GM12878 (cell line): ENCODE measurements around the gene CYB5B. TPM values are rescaled to one million over a fixed set of nuclear protein-coding genes. Genes with fewer than 3 reads are reported as not detected.

Experiments
- ATAC-seq: fragments of 200-7000 bp; cut with Tn5 transposase; 3 replicates; pipeline ENCODE4 v1.9.1; 2020; ENCODE audit warnings: mild to moderate bottlenecking, moderate library complexity
- BruUV-seq: library from RNA; stranded (reverse); fragments of 400-500 nt; replicated peaks from 2 replicates; lab custom pipeline; 2021; lab: Mats Ljungman, UMichigan
- CTCF ChIA-PET: fragments of 300-600 bp; sonication (Branson Sonifier 250); formaldehyde crosslinking; extraction: SDS; loops from one replicate; lab custom pipeline; 2021; ENCODE audit warnings: inconsistent platforms; lab: Yijun Ruan, JAX
- POLR2A ChIA-PET: fragments of 350-600 bp; formaldehyde crosslinking; extraction: SDS; loops from one replicate; lab custom pipeline; 2021; ENCODE audit warnings: inconsistent platforms; lab: Charles Lee
- RAD21 ChIA-PET: fragments of 300-600 bp; sonication (Branson Sonifier 250); formaldehyde crosslinking; loops from one replicate; lab custom pipeline; 2023; ENCODE audit warnings: antibody characterized with exemption; ENCODE audit not compliant: unreplicated experiment; lab: Charles Lee
- SMC1A ChIA-PET: fragments of 300-600 bp; sonication (Branson Sonifier 250); formaldehyde crosslinking; loops from one replicate; lab custom pipeline; 2023; ENCODE audit not compliant: unreplicated experiment, uncharacterized antibody; lab: Charles Lee
- DNase-seq: peaks from one replicate; pipeline ENCODE4 v3.0.0-alpha.2; 2011; ENCODE audit warnings: low read depth, low spot score
- FAIRE-seq: peaks from 3 replicates; lab custom pipeline; 2011; peaks lifted over from hg19 to GRCh38; lab: Jason Lieb, UNC
- H2AFZ ChIP-seq: 2 replicates; pipeline ENCODE4 v1.6.0; 2011; ENCODE audit warnings: low read depth, low read length, control low read depth; ENCODE audit not compliant: control insufficient read depth
- H3K27ac ChIP-seq: 2 replicates; pipeline ENCODE4 v1.5.1; 2011; ENCODE audit warnings: control low read depth; ENCODE audit not compliant: control insufficient read depth, insufficient read depth
- H3K27me3 ChIP-seq, 2 experiments: replicated peaks in 1 of 2; 2 replicates each; pipeline versions ENCODE4 v1.6.0 to v1.6.1; 2011; ENCODE audit warnings: low read length in 1 of 2; ENCODE audit not compliant: control insufficient read depth in 2 of 2, insufficient read depth in 2 of 2
- H3K36me3 ChIP-seq, 2 experiments: 2 replicates each; pipeline ENCODE4 v1.5.1; 2011; ENCODE audit warnings: low read length in 1 of 2; ENCODE audit not compliant: control insufficient read depth in 2 of 2, insufficient read depth in 2 of 2
- H3K4me1 ChIP-seq: 2 replicates; pipeline ENCODE4 v1.6.1; 2011; ENCODE audit warnings: mild to moderate bottlenecking, low read length, moderate library complexity, mixed read lengths; ENCODE audit not compliant: control insufficient read depth, insufficient read depth
- H3K4me2 ChIP-seq: 2 replicates; pipeline ENCODE4 v1.6.0; 2011; ENCODE audit warnings: control low read depth; ENCODE audit not compliant: control insufficient read depth, insufficient read depth
- H3K4me3 ChIP-seq: fragments of 200-600 bp; sonication (generic); 2 replicates; pipeline ENCODE4 v1.5.1; 2016
- H3K79me2 ChIP-seq: 2 replicates; pipeline ENCODE4 v1.6.0; 2011; ENCODE audit warnings: low read length; ENCODE audit not compliant: control insufficient read depth, insufficient read depth
- H3K9ac ChIP-seq: 2 replicates; pipeline ENCODE4 v1.8.0; 2011; ENCODE audit warnings: low read length, control low read depth, mixed read lengths; ENCODE audit not compliant: control insufficient read depth, insufficient read depth
- H3K9me3 ChIP-seq: replicated peaks from 3 replicates; pipeline ENCODE4 v1.5.1; 2011; ENCODE audit warnings: mild to moderate bottlenecking, low read length; ENCODE audit not compliant: control insufficient read depth, insufficient read depth
- H4K20me1 ChIP-seq: 2 replicates; pipeline ENCODE4 v1.6.0; 2011; ENCODE audit not compliant: control insufficient read depth, insufficient read depth
- ATF2 ChIP-seq: IDR thresholded peaks from 2 replicates; pipeline ENCODE4 v1.6.1; 2012; ENCODE audit warnings: low read length, inconsistent platforms
- IRF5 ChIP-seq: fragments of 450-650 bp; IDR thresholded peaks from 2 replicates; pipeline ENCODE4 v1.6.1; 2017; ENCODE audit warnings: borderline replicate concordance
- JUNB ChIP-seq: IDR thresholded peaks from 2 replicates; pipeline ENCODE4 v1.6.1; 2016; ENCODE audit warnings: antibody characterized with exemption, mild to moderate bottlenecking
- MEF2B ChIP-seq: fragments of 450-650 bp; IDR thresholded peaks from 2 replicates; pipeline ENCODE4 v1.6.1; 2018; ENCODE audit warnings: mild to moderate bottlenecking, moderate library complexity; ENCODE audit not compliant: partially characterized antibody, poor library complexity, severe bottlenecking
- MTA2 ChIP-seq: fragments of 450-650 bp; IDR thresholded peaks from 2 replicates; pipeline ENCODE4 v1.6.1; 2016; ENCODE audit warnings: low read depth, mild to moderate bottlenecking, moderate library complexity
- NFIC ChIP-seq: IDR thresholded peaks from 2 replicates; pipeline ENCODE4 v1.6.1; 2012; ENCODE audit warnings: low read depth, mild to moderate bottlenecking, inconsistent platforms, low read length, moderate library complexity
- PAX5 ChIP-seq: IDR thresholded peaks from 2 replicates; pipeline ENCODE4 v1.6.1; 2011; ENCODE audit warnings: low read depth, low read length, borderline replicate concordance
- PML ChIP-seq: IDR thresholded peaks from 2 replicates; pipeline ENCODE4 v1.6.1; 2012; ENCODE audit warnings: low read length, inconsistent platforms
- RAD51 ChIP-seq: fragments of 450-650 bp; IDR thresholded peaks from 2 replicates; pipeline ENCODE4 v1.6.1; 2016; ENCODE audit warnings: moderate library complexity, mild to moderate bottlenecking, inconsistent platforms
- RBBP5 ChIP-seq: fragments of 200-600 bp; sonication (generic); conservative IDR thresholded peaks from 2 replicates; pipeline ENCODE4 v1.6.1; 2016
- SREBF2 ChIP-seq: IDR thresholded peaks from 2 replicates; pipeline ENCODE4 v1.6.1; 2012; ENCODE audit warnings: mild to moderate bottlenecking, low read length
- USF1 ChIP-seq: IDR thresholded peaks from 2 replicates; pipeline ENCODE4 v1.6.1; 2011; ENCODE audit warnings: borderline replicate concordance, low read depth, mild to moderate bottlenecking, moderate library complexity, mixed read lengths, low read length; ENCODE audit not compliant: insufficient read depth; ENCODE audit errors: extremely low read length
- USF2 ChIP-seq: IDR thresholded peaks from 2 replicates; pipeline ENCODE4 v1.6.1; 2011; ENCODE audit warnings: low read depth, low read length, improper control_type of control experiment, borderline replicate concordance
- YY1 ChIP-seq: IDR thresholded peaks from 2 replicates; pipeline ENCODE4 v1.6.1; 2011; ENCODE audit warnings: low read depth, mild to moderate bottlenecking, low read length
- WGBS: methylation state at CpG from one replicate; pipeline ENCODE4 v1.1.6; 2016; ENCODE audit warnings: low lambda C conversion rate; ENCODE audit not compliant: insufficient replicate concordance, insufficient coverage; ENCODE audit errors: missing lambda C conversion rate; 5-methylcytosine and 5-hydroxymethylcytosine counted together
- in situ Hi-C: fragments of 300-500 bp; cut with MboI; formaldehyde crosslinking; loops from 9 replicates; pipeline ENCODE4 v1.14.3; 2018; ENCODE audit warnings: mixed read lengths
- intact Hi-C: fragments of 100-400 bp; cut with micrococcal nuclease; formaldehyde crosslinking; loops from one replicate; pipeline ENCODE4 v1.14.2; 2022; ENCODE audit not compliant: unreplicated experiment
- polyA plus RNA-seq, 11 experiments: library from polyadenylated mRNA; depleted of rRNA in 4 of 11; unstranded in 6 of 11; stranded (reverse) in 5 of 11; fragments of >200 nt; fragmentation: Nextera tagmentation in 4 of 11; fragmentation: Illumina TruSeq in 1 of 11; extraction: Ambion mirVana in 4 of 11; extraction: Trizol in 1 of 11; gene quantifications; 1 replicate in 1 of 11; 2 replicates in 10 of 11; pipeline versions ENCODE4 v1.2.1 to v1.2.3, GENCODE V29; 2011 to 2016; ENCODE audit warnings: inconsistent platforms in 2 of 11, missing spikeins in 2 of 11, low read depth in 1 of 11
- total RNA-seq, 4 experiments: library from RNA; depleted of rRNA in 3 of 4; stranded (reverse); fragments of >200 nt in 3 of 4; fragmentation: Illumina TruSeq in 1 of 4; extraction: Trizol in 1 of 4; gene quantifications; 2 replicates each; pipeline versions ENCODE4 v1.2.1 to v1.2.3, GENCODE V29; 2013 to 2021

The CYB5B gene
- total and polyA plus RNA-seq, 10 of the 15 experiments (the other 5 are each of a cell fraction or from before 2014, with no cell fraction given): 145 to 305 (median 179) TPM

- no peak for DNase-seq
- no peak for FAIRE-seq
- SMC1A ChIA-PET: interaction anchor here (1.2 to 1.6 kb wide), 2 partner anchors 9 to 21 kb away, joined by 3 read pairs; no protein-coding TSS in a partner anchor
- Histone ChIP-seq H4K20me1 (no peaks in the 10 kb centered on the region), H3K4me2 (no peak overlapping the region), H3K79me2 (no peaks in the 10 kb centered on the region), H3K9ac (no peak overlapping the region), H3K36me3 (no peaks in the 10 kb centered on the region), H3K27ac (no peak overlapping the region), H3K9me3 (no peaks in the 10 kb centered on the region), H3K4me3 (no peak overlapping the region), H2AFZ (no peak overlapping the region), H3K4me1 (peaks cover 11% of the 10 kb centered on the region), H3K27me3 (no peaks in the 10 kb centered on the region)
- 98% methylated on average over 4 of the region's 4 CpGs for WGBS
- CTCF ChIA-PET: no interaction called here
- TF ChIP-seq PML (no peak), MTA2 (no peak), USF1 (no peak), YY1 (no peak), SREBF2 (no peak), RAD51 (no peak), USF2 (no peak), IRF5 (no peak), PAX5 (no peak), MEF2B (no peak), ATF2 (no peak), NFIC (no peak), JUNB (no peak), RBBP5 (no peak)
- no TSS peak for BruUV-seq
- in situ Hi-C loops: no loop called here
- POLR2A ChIA-PET: interaction anchor here (0.6 kb wide), 1 partner anchor 12 kb away, joined by 3 read pairs; no protein-coding TSS in a partner anchor
- no peak for ATAC-seq
- intact Hi-C loops: no loop called here
- RAD21 ChIA-PET: interaction anchor here (1.3 kb wide), 1 partner anchor 64 kb away, joined by 4 read pairs; no protein-coding TSS in a partner anchor
Measured at GRCh38 chr16:69500496-69500895, 76.1 kb downstream of the CYB5B start.
